Subcutaneous adipose tissue (tissue), 4 donors: Measurements from ENCODE around the gene ZNF407. TPM values are rescaled to one million over a fixed set of nuclear protein-coding genes. Genes with fewer than 3 reads are reported as not detected.

Experiments
- CTCF ChIP-seq: fragments of 450-650 bp; IDR thresholded peaks from one replicate; pipeline ENCODE4 v1.5.1; 2016; ENCODE audit warnings: low read depth, mild to moderate bottlenecking, control low read depth, antibody characterized with exemption, moderate library complexity
- total RNA-seq, 4 donors: library from RNA; depleted of rRNA; stranded (reverse); fragments of >200 nt; gene quantifications; one replicate each; pipeline ENCODE4 v1.1.0, GENCODE V29; 2016

Gene ZNF407
- total RNA-seq, 4 donors from 2014 or later = 16.0 to 24.3 (median 19.6) TPM

GRCh38 chr18:74832381-74832780 lies 234.7 kb downstream of the ZNF407 start:
- TF ChIP-seq CTCF = no peak

- TF ChIP-seq CTCF = no peak
These were observed 235.3 kb downstream of the ZNF407 start for GRCh38 chr18:74832999-74833398.

GRCh38 chr18:74834424-74835309 lies 237.0 kb downstream of the ZNF407 start:
- TF ChIP-seq CTCF = no peak

- TF ChIP-seq CTCF = no peak
These were observed 238.8 kb downstream of the ZNF407 start for GRCh38 chr18:74836296-74837139.

- TF ChIP-seq CTCF = no peak
These were observed 243.0 kb downstream of the ZNF407 start for GRCh38 chr18:74840492-74841167.

- no peak for TF ChIP-seq CTCF
These were observed 243.6 kb downstream of the ZNF407 start for GRCh38 chr18:74841248-74841647.
